ENCODE measurements around the gene ETV3.

Gene ETV3

GRCh38 chr1:157112186-157112867 lies 25.9 kb downstream of the ETV3 start:
- no peaks in the 10 kb centered on the region for H3K9me3 ChIP-seq (ENCODE audit: severe bottlenecking)
- TF ChIP-seq, protein P1, sequence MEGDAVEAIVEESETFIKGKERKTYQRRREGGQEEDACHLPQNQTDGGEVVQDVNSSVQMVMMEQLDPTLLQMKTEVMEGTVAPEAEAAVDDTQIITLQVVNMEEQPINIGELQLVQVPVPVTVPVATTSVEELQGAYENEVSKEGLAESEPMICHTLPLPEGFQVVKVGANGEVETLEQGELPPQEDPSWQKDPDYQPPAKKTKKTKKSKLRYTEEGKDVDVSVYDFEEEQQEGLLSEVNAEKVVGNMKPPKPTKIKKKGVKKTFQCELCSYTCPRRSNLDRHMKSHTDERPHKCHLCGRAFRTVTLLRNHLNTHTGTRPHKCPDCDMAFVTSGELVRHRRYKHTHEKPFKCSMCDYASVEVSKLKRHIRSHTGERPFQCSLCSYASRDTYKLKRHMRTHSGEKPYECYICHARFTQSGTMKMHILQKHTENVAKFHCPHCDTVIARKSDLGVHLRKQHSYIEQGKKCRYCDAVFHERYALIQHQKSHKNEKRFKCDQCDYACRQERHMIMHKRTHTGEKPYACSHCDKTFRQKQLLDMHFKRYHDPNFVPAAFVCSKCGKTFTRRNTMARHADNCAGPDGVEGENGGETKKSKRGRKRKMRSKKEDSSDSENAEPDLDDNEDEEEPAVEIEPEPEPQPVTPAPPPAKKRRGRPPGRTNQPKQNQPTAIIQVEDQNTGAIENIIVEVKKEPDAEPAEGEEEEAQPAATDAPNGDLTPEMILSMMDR (IDR thresholded peaks at IDR 0.05; ENCODE audit: low read depth, low read length), result no peak
- no peak overlapping the region for H3K4me3 ChIP-seq (ENCODE audit: low read depth, low read length)
- no peak for DNase-seq
- H3K27ac ChIP-seq, result no peak overlapping the region
- H3K36me3 ChIP-seq, result no peaks in the 10 kb centered on the region
- H3K27me3 ChIP-seq (ENCODE audit: insufficient read depth, low read depth, severe bottlenecking), result peaks cover 28% of the 10 kb centered on the region

GRCh38 chr1:157111396-157112165 lies 26.6 kb downstream of the ETV3 start:
- TF ChIP-seq, protein P1 (IDR thresholded peaks at IDR 0.05; ENCODE audit: low read depth, low read length), result no peak
- DNase-seq, result peak; percentile 6
- no peaks in the 10 kb centered on the region for H3K36me3 ChIP-seq
- no peak overlapping the region for H3K27ac ChIP-seq
- H3K27me3 ChIP-seq (ENCODE audit: insufficient read depth, low read depth, severe bottlenecking), result peaks cover 36% of the 10 kb centered on the region
- no peaks in the 10 kb centered on the region for H3K9me3 ChIP-seq (ENCODE audit: severe bottlenecking)
- no peak overlapping the region for H3K4me3 ChIP-seq (ENCODE audit: low read depth, low read length)

- Histone ChIP-seq H3K27me3 (ENCODE audit: insufficient read depth, low read depth, severe bottlenecking) (peaks cover 45% of the 10 kb centered on the region), H3K36me3 (no peaks in the 10 kb centered on the region), H3K4me3 (ENCODE audit: low read depth, low read length) (no peak overlapping the region), H3K27ac (no peak overlapping the region), H3K9me3 (ENCODE audit: severe bottlenecking) (no peaks in the 10 kb centered on the region)
- peak; percentile 9 for DNase-seq
- TF ChIP-seq, protein P1 (IDR thresholded peaks at IDR 0.05; ENCODE audit: low read depth, low read length), result no peak
Observed at GRCh38 chr1:157110686-157111085, 27.5 kb downstream of the ETV3 start.

DNA sequence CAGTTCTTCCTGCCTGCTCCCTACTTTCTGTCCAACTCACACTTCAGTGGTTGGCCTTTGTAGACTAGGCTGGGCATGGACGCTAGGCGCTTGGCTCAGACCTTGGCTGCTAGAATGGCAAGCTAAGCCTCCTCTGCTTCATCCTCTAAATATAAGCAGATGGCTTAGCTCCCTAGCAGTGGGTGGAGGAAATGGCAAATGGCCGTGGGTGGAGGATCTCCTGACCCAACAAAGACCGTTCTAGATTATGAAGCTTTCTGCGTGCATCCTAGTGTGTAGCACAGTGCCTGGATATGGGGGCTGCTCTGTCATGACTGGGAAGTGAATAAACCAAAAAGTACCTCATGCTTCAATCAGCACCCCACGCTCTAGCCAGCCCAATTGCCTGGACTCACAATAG lies 28.2 kb downstream of the ETV3 start:
- peak; percentile 64 for DNase-seq
- TF ChIP-seq, protein P1 (IDR thresholded peaks at IDR 0.05; ENCODE audit: low read depth, low read length), result no peak
- H3K27me3 ChIP-seq (ENCODE audit: insufficient read depth, low read depth, severe bottlenecking), result peaks cover 51% of the 10 kb centered on the region
- H3K36me3 ChIP-seq, result no peaks in the 10 kb centered on the region
- H3K27ac ChIP-seq, result no peak overlapping the region
- H3K9me3 ChIP-seq (ENCODE audit: severe bottlenecking), result no peaks in the 10 kb centered on the region
- no peak overlapping the region for H3K4me3 ChIP-seq (ENCODE audit: low read depth, low read length)

GRCh38 chr1:157108448-157108847 lies 29.7 kb downstream of the ETV3 start:
- Histone ChIP-seq H3K27ac (no peak overlapping the region), H3K9me3 (ENCODE audit: severe bottlenecking) (no peaks in the 10 kb centered on the region), H3K4me3 (ENCODE audit: low read depth, low read length) (no peak overlapping the region), H3K36me3 (no peaks in the 10 kb centered on the region), H3K27me3 (ENCODE audit: insufficient read depth, low read depth, severe bottlenecking) (peaks cover 58% of the 10 kb centered on the region)
- TF ChIP-seq, protein P1 (IDR thresholded peaks at IDR 0.05; ENCODE audit: low read depth, low read length), result no peak
- DNase-seq, result no peak
